H1 (cell line): ENCODE data around the gene DOC2A. TPM values are rescaled to one million over a fixed set of nuclear protein-coding genes. Genes with fewer than 3 reads are reported as not detected.
A peak's percentile ranks its signal among the peaks of the same experiment; 100 is the strongest.

ENCODE experiments used
- CTCF ChIA-PET: fragments of 300-600 bp; sonication (Branson Sonifier 250); formaldehyde crosslinking; loops from one replicate; lab custom pipeline; 2021; ENCODE audit not compliant: partially characterized antibody; lab: Charles Lee
- POLR2A ChIA-PET: fragments of 300-600 bp; sonication (Branson Sonifier 250); formaldehyde crosslinking; loops from one replicate; lab custom pipeline; 2021; ENCODE audit warnings: inconsistent platforms; ENCODE audit not compliant: partially characterized antibody; lab: Charles Lee
- DNase-seq, 2 experiments: peaks; one replicate each; pipeline versions ENCODE4 v3.0.0 to v3.0.0-alpha.2; 2010 to 2022; ENCODE audit warnings: low spot score in 2 of 2, low read depth in 1 of 2, mixed read lengths in 1 of 2
- FAIRE-seq: peaks from 2 replicates; lab custom pipeline; 2011; peaks lifted over from hg19 to GRCh38; lab: Jason Lieb, UNC
- H2AFZ ChIP-seq: 2 replicates; pipeline ENCODE4 v1.8.1; 2012; ENCODE audit warnings: low read length, inconsistent platforms
- H2AK5ac ChIP-seq: 2 replicates; pipeline ENCODE4 v1.6.1; 2013; ENCODE audit warnings: low read depth, low read length
- H2BK120ac ChIP-seq: replicated peaks from 2 replicates; pipeline ENCODE3; 2013; ENCODE audit warnings: low read depth, low read length, inconsistent platforms
- H2BK12ac ChIP-seq: 2 replicates; pipeline ENCODE4 v1.6.1; 2013; ENCODE audit warnings: low read depth, low read length
- H2BK15ac ChIP-seq: 2 replicates; pipeline ENCODE4 v1.6.1; 2013; ENCODE audit warnings: low read length
- H2BK20ac ChIP-seq: 2 replicates; pipeline ENCODE4 v1.6.1; 2013; ENCODE audit warnings: low read length
- H2BK5ac ChIP-seq: 2 replicates; pipeline ENCODE4 v1.6.1; 2013; ENCODE audit warnings: low read depth, low read length
- H3K14ac ChIP-seq: 2 replicates; pipeline ENCODE4 v1.6.1; 2013; ENCODE audit warnings: inconsistent platforms; ENCODE audit not compliant: insufficient read length
- H3K18ac ChIP-seq: 2 replicates; pipeline ENCODE4 v1.6.1; 2013; ENCODE audit warnings: low read length; ENCODE audit errors: extremely low read depth
- H3K23ac ChIP-seq: 2 replicates; pipeline ENCODE4 v1.6.1; 2013; ENCODE audit warnings: inconsistent platforms; ENCODE audit not compliant: insufficient read length
- H3K23me2 ChIP-seq: 2 replicates; pipeline ENCODE4 v1.6.1; 2013; ENCODE audit warnings: low read depth, low read length
- H3K27ac ChIP-seq: 2 replicates; pipeline ENCODE4 v1.6.1; 2011; ENCODE audit warnings: low read depth, low read length, inconsistent platforms
- H3K27me3 ChIP-seq, 4 experiments: replicated peaks in 1 of 4; 1 replicate in 1 of 4; 2 replicates in 3 of 4; pipeline versions ENCODE4 v1.6.1 to v1.8.1; 2011 to 2013; ENCODE audit warnings: low read length in 3 of 4, mild to moderate bottlenecking in 3 of 4, inconsistent platforms in 2 of 4, mixed read lengths in 2 of 4, moderate library complexity in 1 of 4; ENCODE audit not compliant: control insufficient read depth in 3 of 4, insufficient read depth in 3 of 4; ENCODE audit errors: extremely low read depth in 1 of 4
- H3K36me3 ChIP-seq, 4 experiments: 2 replicates each; pipeline versions ENCODE4 v1.6.1 to v1.8.1; 2011 to 2013; ENCODE audit warnings: mild to moderate bottlenecking in 4 of 4, low read length in 3 of 4, moderate library complexity in 2 of 4, control low read depth in 1 of 4, inconsistent platforms in 1 of 4; ENCODE audit not compliant: insufficient read depth in 4 of 4, control insufficient read depth in 2 of 4
- H3K4ac ChIP-seq: replicated peaks from 2 replicates; pipeline ENCODE3; 2013; ENCODE audit warnings: low read length, low read depth, mixed read lengths, inconsistent platforms; ENCODE audit not compliant: insufficient read length
- H3K4me1 ChIP-seq, 4 experiments: replicated peaks in 1 of 4; 1 replicate in 1 of 4; 2 replicates in 3 of 4; pipeline versions ENCODE4 v1.6.1 to v1.8.1; 2011 to 2013; ENCODE audit warnings: low read length in 3 of 4, inconsistent platforms in 2 of 4, mixed read lengths in 1 of 4; ENCODE audit not compliant: insufficient read depth in 4 of 4, control insufficient read depth in 3 of 4
- H3K4me2 ChIP-seq, 2 experiments: 2 replicates each; pipeline versions ENCODE4 v1.6.1 to v1.8.1; 2011 to 2013; ENCODE audit warnings: low read depth in 2 of 2, low read length in 2 of 2, control low read depth in 1 of 2, inconsistent platforms in 1 of 2, mild to moderate bottlenecking in 1 of 2; ENCODE audit not compliant: insufficient read depth in 1 of 2
- H3K4me3 ChIP-seq, 4 experiments: fragments of 200-600, 300-600 bp in 1 of 4; sonication (generic), shearing (Covaris generic), sonication (Bioruptor Twin) in 1 of 4; 2 replicates each; pipeline versions ENCODE4 v1.5.1 to v1.8.1; 2011 to 2016; ENCODE audit warnings: low read length in 4 of 4, low read depth in 3 of 4, control low read depth in 2 of 4, inconsistent platforms in 2 of 4, mild to moderate bottlenecking in 2 of 4, mixed read lengths in 1 of 4, moderate library complexity in 1 of 4; ENCODE audit not compliant: insufficient read depth in 2 of 4; ENCODE audit errors: extremely low read depth in 1 of 4
- H3K56ac ChIP-seq: replicated peaks from 2 replicates; pipeline ENCODE3; 2013; ENCODE audit warnings: low read depth, mild to moderate bottlenecking, mixed read lengths, low read length, inconsistent platforms; ENCODE audit not compliant: insufficient read length
- H3K79me1 ChIP-seq: 2 replicates; pipeline ENCODE4 v1.6.1; 2013; ENCODE audit warnings: low read depth, low read length, control low read depth
- H3K79me2 ChIP-seq, 2 experiments: 2 replicates each; pipeline versions ENCODE4 v1.6.1 to v1.8.1; 2012 to 2013; ENCODE audit warnings: low read length in 2 of 2, mild to moderate bottlenecking in 2 of 2, inconsistent platforms in 1 of 2; ENCODE audit not compliant: insufficient read depth in 2 of 2, control insufficient read depth in 1 of 2
- H3K9ac ChIP-seq, 4 experiments: replicated peaks in 1 of 4; 1 replicate in 1 of 4; 2 replicates in 3 of 4; pipeline versions ENCODE4 v1.6.1 to v1.8.1; 2011 to 2013; ENCODE audit warnings: low read depth in 3 of 4, low read length in 3 of 4, control low read depth in 2 of 4, mild to moderate bottlenecking in 2 of 4, moderate library complexity in 2 of 4, inconsistent platforms in 1 of 4; ENCODE audit errors: extremely low read depth in 1 of 4
- H3K9me3 ChIP-seq, 2 experiments: 2 replicates each; pipeline versions ENCODE4 v1.6.1 to v1.8.1; 2012 to 2013; ENCODE audit warnings: mild to moderate bottlenecking in 2 of 2, moderate library complexity in 2 of 2, control low read depth in 1 of 2, inconsistent platforms in 1 of 2, low read depth in 1 of 2, low read length in 1 of 2, mixed read lengths in 1 of 2; ENCODE audit not compliant: insufficient read depth in 2 of 2
- H4K20me1 ChIP-seq, 2 experiments: replicated peaks in 1 of 2; 2 replicates each; pipeline versions ENCODE3 to v1.8.1; 2011 to 2013; ENCODE audit warnings: inconsistent platforms in 2 of 2, low read length in 2 of 2, mild to moderate bottlenecking in 1 of 2; ENCODE audit not compliant: insufficient read depth in 2 of 2, control insufficient read depth in 1 of 2
- H4K5ac ChIP-seq: 2 replicates; pipeline ENCODE4 v1.6.1; 2013; ENCODE audit warnings: low read length, low read depth, mixed read lengths, inconsistent platforms; ENCODE audit not compliant: insufficient read length
- H4K8ac ChIP-seq: 2 replicates; pipeline ENCODE4 v1.8.0; 2013; ENCODE audit warnings: mild to moderate bottlenecking, moderate library complexity, low read length, inconsistent platforms; ENCODE audit not compliant: insufficient read depth; ENCODE audit errors: extremely low read depth
- H4K91ac ChIP-seq: replicated peaks from 2 replicates; pipeline ENCODE3; 2013; ENCODE audit warnings: low read length, mixed read lengths, inconsistent platforms; ENCODE audit not compliant: insufficient read length
- GABPA ChIP-seq: IDR thresholded peaks from 2 replicates; pipeline ENCODE4 v1.6.1; 2011; ENCODE audit warnings: mild to moderate bottlenecking, low read length, moderate library complexity, borderline replicate concordance; ENCODE audit not compliant: insufficient read depth
- POLR2AphosphoS5 ChIP-seq: IDR thresholded peaks from 2 replicates; pipeline ENCODE4 v1.6.1; 2011; ENCODE audit warnings: low read depth, low read length
- WGBS, 2 experiments: shearing (Covaris generic) in 1 of 2; methylation state at CpG; one replicate each; pipeline versions ENCODE4 v1.1.6 to v1.1.7; 2013 to 2015; ENCODE audit warnings: low lambda C conversion rate in 2 of 2, mixed read lengths in 2 of 2, inconsistent platforms in 1 of 2, low coverage in 1 of 2, missing lambda C conversion rate in 1 of 2; ENCODE audit not compliant: insufficient replicate concordance in 2 of 2, insufficient coverage in 1 of 2, insufficient read length in 1 of 2; ENCODE audit errors: extremely low coverage in 1 of 2, missing lambda C conversion rate in 1 of 2; 5-methylcytosine and 5-hydroxymethylcytosine counted together
- polyA plus RNA-seq, 7 experiments: library from polyadenylated mRNA; depleted of rRNA in 3 of 7; stranded (reverse) in 5 of 7; unstranded in 2 of 7; fragments of >200 nt in 5 of 7; fragments of 200-250 nt in 2 of 7; gene quantifications; 1 replicate in 5 of 7; 2 replicates in 1 of 7; 4 replicates in 1 of 7; pipeline versions ENCODE4 v1.2.1 to v1.2.3, GENCODE V29; 2011 to 2013; ENCODE audit warnings: missing spikeins in 2 of 7, mixed read lengths in 2 of 7
- total RNA-seq: library from RNA; stranded (reverse); fragmentation: NEBNext Ultra II Directional; extraction: Animal tissue kit (Norgen Biotek cat#: 25700); gene quantifications from 2 replicates; pipeline ENCODE4 v1.2.1, GENCODE V29; 2021

The DOC2A gene
- total and polyA plus RNA-seq, 2 of the 8 experiments (the other 6 are each of a cell fraction or from before 2014, with no cell fraction given): 13.9 to 20.7 TPM

DNA sequence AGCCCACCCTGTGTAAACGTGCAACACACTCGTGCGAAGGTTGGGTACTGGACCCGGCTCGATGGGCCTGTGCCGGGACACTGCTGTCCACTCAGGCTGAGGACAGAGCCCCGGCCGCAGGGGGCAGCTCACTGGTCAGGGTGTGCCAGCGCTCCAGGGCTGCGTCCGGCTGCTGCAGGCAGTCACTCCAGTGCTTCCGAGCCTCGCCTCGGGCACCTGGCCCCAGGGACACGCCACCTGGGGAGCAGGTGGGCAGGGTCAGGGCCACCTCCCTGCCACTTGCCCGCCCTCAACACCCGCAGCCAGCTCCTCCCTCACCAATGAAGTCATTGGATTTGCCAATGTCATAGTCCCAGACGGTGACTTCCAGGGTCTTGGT, 4.7 kb downstream of the DOC2A start:
- H2BK20ac ChIP-seq: no peak overlapping the region
- H3K79me1 ChIP-seq: no peaks in the 10 kb centered on the region
- no peak overlapping the region for H4K8ac ChIP-seq
- H3K36me3 ChIP-seq: peaks cover 0 to 10% (median 6%) of the 10 kb centered on the region in 4 experiments; a peak in 5 of 8 replicates
- H3K23me2 ChIP-seq: peaks cover 5% of the 10 kb centered on the region; the same call in 1 of the 2 replicates
- ChIA-PET POLR2A (interaction anchor here (0.7 to 4.9 kb wide), 12 partner anchors 8 to 182 kb away, joined by 3 to 34 read pairs (median 4); partner anchors contain the start of genes C16orf92, HIRIP3, INO80E and KCTD13), CTCF (interaction anchor here (0.6 to 3.2 kb wide), 20 partner anchors 9 to 306 kb away, joined by 3 to 10 read pairs (median 5); partner anchors contain the start of genes C16orf92 and INO80E)
- H4K20me1 ChIP-seq: peaks cover 3 to 9% of the 10 kb centered on the region in 2 experiments
- H3K4me2 ChIP-seq: no peak overlapping the region
- peaks cover 0 to 14% (median 9%) of the 10 kb centered on the region in 4 experiments; a peak in 4 of 7 replicates for H3K27me3 ChIP-seq
- no peak overlapping the region for H2BK120ac ChIP-seq
- H3K4me1 ChIP-seq: peaks cover 0 to 21% (median 11%) of the 10 kb centered on the region in 4 experiments; a peak in 6 of 7 replicates
- no peak overlapping the region for H2BK12ac ChIP-seq
- H4K91ac ChIP-seq: no peak overlapping the region
- WGBS, 2 experiments: 91% methylated on average over 11 of the region's 18 CpGs; no CpG with 5 or more reads in 1 of the 2 experiments
- H3K4ac ChIP-seq: no peak overlapping the region
- DNase-seq (no peak), FAIRE-seq (no peak)
- no peak overlapping the region for H3K14ac ChIP-seq
- TF ChIP-seq POLR2AphosphoS5: peak; percentile 22; the same call in 1 of the 2 replicates
- TF ChIP-seq GABPA: no peak
- H3K27ac ChIP-seq: no peak overlapping the region
- no peak overlapping the region for H3K4me3 ChIP-seq
- no peak overlapping the region for H3K56ac ChIP-seq
- H2BK5ac ChIP-seq: no peak overlapping the region
- no peak overlapping the region for H2AFZ ChIP-seq
- no peak overlapping the region for H3K23ac ChIP-seq
- no peak overlapping the region for H2BK15ac ChIP-seq
- H2AK5ac ChIP-seq: no peak overlapping the region
- no peaks in the 10 kb centered on the region for H3K79me2 ChIP-seq
- no peak overlapping the region for H3K9ac ChIP-seq
- no peak overlapping the region for H3K18ac ChIP-seq
- no peak overlapping the region for H4K5ac ChIP-seq
- no peaks in the 10 kb centered on the region for H3K9me3 ChIP-seq
